ENCODE results near the gene TMEM273.

TMEM273 gene, protein sequence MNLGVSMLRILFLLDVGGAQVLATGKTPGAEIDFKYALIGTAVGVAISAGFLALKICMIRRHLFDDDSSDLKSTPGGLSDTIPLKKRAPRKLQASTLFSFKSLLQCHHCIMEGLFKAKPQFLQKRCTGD

DNA sequence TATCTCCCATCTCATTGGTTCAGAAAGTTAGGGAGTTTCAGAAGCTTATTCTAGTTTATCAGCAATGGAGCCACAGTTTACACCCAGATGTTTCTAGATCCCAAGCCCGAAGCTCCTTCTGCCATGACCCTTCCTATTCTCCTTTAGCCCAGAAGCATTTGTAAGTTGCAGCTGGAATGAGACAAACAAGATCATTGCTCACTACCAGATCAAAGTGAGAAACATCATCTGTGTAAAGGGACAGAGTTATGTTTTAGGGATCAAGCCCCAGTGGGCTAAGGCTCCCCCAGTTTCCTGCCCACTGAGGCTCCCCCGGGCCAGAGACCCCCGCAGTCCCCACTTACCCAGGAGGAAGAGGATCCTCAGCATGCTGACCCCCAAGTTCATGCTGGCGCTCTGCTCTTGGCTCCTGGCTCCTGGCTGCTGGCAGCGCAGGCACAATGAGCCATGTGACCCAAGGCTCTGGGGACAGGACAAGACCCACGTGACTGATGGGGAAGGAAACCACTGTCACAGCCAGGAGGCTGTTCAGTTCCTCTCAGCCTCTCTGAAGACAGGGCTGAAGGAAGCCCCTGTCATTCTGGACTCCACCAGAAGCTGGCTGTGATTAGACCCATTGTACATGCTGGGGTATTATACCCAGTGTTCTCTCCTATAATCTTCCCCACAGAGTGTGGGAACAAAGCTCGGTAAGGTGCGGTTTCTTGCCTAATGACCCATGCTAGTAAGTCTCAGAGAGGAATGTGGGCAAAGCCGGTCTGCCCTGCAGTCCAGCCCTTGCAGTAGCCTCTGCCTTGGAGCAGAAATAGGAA, at the start of gene TMEM273:
TSS of gene TMEM273 (minus strand) at position 442 of the 812 bp plus-strand sequence. CDS start at position 387, 55 bp downstream.
- DNase-seq, result no peak

DNA sequence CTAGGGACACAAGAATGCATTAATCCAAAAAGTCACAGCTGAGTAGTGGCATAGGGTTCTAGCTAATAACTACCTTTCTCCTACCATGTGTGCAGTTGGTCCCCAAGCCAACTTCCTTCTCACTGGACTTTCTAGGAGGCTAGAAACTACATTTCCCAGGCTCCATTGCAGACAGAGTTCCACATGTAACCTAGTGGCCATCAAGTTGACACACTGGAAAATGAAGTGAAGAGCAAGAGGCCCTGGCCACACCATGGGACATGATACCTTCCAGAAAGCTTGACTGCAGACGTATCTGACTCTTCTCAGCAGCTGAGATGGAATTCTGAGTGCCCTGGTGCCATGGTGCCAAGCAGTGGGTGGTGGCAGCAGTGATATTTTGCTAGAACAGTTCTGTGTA, 49.8 kb upstream of the TMEM273 start:
- no peak for DNase-seq

DNA sequence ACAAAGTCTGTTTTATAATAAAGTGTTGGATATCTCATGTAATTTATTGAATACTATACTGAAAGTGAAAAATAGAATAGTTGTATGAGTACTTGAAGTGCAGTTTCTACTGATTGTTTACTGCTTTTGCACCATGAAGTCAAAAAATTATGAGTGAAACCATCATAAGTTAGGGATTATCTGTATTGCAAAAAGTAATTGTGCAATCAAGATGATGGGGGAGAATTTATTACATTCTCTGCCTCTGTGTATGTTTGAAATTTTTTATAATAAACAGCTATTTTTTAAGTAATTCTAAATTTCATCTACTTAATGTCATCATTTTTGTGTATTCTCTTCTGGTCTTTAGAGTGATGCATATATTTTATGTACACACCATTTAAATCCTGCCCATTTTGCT, 47.2 kb upstream of the TMEM273 start:
- DNase-seq, result no peak

DNA sequence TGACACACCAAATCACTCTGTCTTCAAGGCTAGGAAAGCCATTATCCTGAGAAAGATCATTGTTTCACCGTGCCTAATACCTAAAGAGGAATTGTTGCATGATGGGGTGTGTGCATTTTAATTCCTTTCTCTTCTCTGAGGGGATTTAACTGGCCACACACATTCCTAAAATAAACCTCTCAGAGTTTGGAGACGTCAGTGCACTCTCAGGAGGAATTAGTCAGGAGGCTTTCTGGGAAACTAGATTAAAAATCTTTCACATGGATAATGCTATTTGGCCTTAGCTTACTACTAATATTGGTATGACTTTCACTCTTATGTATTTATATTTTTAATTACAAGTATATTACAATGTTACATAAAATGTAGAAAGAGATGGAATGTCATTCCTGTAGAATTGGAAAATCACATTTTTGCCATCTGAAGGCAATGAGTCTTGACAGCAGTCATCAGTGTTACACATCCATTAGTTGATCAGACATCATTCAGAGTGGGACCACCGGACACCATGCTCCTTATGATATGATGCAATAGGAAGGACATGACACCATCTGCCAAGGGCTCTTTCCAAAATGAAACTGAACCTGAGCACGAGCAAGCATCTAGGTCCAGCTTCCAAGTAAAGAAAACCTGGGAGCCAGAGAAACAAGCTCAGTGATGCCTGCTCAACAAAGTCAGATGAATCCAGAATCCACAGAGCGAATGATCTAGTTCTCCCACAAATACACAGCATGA, 43.1 kb upstream of the TMEM273 start:
- no peak for DNase-seq

DNA sequence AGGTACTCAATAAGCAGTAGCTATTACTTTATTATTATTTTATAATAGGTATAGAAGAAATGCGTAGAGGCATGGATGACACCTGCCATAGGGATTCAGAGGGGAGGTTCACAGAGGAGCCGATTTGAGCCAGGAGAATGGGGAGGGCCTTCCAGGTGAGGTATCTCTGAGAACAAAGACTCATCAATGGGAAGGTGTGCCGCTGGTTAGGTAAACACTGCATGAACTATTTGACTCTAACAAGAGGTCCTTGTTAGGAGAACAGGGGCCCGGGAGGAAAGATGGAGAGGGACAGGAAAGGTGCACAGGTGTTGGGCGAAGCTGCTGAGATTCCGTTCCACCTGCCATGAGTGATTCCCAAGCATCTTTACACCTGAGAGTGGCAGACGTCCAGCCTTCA, 41.8 kb upstream of the TMEM273 start:
- no peak for DNase-seq

DNA sequence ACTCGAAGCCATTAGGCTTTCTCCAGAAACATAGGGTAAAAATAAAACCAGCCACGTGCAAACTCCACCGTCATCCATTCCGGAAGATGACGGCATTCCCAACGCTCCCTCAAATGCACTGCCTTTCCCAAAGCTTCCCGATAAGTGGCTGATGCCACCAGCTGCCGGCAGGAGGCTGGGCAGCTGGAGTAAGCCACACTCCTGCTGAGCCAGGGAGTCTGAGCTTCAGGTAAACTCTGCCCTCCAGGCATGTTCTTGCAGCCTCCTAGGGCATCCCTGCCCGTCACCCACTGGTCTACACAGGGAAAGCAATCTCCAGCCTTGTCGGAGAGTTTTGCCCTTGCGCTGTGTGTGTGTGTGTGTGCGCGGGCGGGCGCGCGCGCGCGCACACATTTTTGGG, 40.5 kb upstream of the TMEM273 start:
- no peak for DNase-seq

DNA sequence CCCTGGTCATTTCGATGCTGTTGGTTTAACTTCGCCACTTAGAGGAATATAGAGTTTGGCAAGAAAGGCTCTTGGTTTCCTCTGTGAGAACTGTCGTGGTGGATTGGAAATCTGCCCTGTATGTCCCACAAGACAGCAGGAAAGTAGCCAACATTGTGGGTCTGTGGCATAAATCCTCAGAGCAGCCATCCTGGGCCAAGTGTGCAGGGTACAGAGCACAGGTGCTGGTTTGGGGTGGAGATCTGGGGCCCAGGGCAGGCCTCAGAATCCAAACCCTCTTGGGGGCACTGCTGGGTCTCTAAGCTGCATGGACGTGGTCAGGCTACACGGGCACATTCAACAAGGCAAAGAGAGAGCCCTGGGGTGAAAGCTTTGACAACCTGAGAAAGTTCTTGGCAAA, 39.2 kb upstream of the TMEM273 start:
- DNase-seq, result no peak

DNA sequence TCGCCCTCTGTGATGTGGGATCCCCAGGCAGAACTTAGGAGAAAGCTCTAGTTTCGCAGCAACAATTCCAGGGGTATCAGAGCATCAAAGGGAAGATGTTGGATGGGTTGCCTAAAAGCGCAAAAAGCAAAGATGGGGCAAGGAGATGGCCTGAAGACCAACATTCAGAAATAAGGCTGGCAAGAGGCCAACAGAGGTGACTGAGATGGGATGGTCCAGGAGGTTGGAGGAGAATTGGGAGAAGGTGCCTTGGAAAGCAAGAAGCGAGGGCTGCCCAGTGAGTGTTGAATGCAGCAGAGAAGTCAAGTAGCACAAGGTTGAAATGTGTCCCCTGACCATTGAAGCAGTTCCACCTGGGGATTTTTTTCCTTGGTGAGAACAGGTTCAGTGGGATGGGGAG, 38.4 kb upstream of the TMEM273 start:
- DNase-seq, result no peak

DNA sequence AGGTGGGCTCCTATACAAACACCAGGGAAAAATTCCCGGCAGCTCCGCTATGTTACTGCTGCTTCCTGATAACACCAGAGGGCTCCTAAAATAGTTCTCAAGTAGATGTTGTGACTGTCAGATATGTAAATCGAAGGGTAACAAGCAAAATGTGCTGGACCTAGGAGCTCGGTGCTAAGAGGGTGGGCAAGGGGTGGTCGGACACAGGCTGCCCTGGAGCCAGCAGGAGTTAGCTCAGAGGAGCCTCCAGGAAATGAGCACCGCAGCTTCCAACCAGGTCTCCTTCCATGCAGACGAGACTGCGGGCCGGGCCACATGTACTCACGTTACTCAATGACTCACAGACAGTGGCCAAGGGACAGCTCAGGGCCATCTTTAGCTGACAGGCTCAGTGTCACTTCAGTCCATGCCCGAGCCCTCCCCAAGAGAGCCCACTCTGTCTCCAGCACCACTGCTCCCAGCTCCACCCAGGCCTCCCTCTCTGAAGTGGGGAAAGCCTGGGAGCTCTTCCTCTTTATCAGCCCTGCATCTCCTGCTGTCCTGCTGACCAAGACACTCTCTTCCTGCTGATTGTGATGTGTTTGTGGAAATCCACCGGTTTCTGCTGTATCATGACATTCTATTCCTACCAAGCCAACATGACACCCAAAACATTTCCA, 37.2 kb upstream of the TMEM273 start:
- DNase-seq, result no peak

DNA sequence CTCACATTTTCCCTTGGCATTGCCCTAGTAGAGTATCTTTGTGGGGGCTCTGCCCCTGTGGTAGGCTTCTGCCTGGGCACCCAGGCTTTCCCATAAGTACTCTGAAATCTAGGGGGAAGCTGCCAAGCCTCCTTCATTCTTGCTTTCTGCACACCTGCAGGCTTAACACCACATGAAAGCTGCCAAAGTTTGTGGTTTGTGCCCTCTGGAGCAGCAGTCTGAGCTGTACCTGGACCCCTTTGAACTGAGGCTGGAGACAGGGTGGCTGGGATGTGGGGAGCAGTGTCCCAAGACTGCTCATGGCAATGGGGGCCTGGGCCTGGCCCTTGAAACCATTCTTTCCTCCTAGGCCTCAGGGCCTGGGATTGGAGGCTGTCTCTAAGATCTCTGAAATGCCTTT, 35.0 kb upstream of the TMEM273 start:
- DNase-seq, result no peak

DNA sequence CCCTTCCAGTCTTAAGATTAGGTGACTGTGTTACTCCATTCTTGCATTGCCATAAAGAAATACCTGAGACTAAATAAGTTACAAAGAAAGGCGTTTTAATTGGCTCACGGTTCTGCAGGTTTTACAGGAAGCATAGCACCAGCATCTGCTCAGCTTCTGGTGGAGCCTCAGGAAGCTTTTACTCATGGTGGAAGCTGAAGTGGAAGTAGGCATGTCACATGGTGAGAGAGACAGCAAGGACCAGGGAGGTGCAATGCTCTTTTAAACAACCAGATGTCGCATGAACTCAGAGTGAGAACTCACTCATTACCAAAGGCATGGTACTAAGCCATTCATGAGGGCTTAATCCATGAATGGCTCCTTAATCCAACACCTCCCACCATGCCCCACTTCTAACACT, 34.0 kb upstream of the TMEM273 start:
- DNase-seq, result no peak

DNA sequence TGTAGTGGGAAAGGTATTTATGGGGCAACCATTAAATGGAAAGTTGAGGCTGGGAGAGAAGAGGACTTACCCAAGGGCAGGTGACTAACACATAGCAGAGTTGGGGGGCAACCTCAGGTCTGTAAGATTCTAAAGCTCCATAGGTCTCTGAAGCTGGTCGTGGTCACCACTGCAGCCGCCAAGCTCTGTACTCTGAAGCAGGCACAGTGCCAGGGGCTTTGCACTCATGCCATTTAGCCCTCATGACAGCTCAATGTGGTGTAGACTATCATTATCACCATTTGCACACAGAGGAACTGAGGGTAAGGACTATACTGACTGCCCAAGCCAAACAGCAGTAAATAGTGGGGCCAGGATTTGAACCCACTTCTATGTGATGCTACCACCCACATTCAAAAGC, 32.5 kb upstream of the TMEM273 start:
- DNase-seq, result no peak

DNA sequence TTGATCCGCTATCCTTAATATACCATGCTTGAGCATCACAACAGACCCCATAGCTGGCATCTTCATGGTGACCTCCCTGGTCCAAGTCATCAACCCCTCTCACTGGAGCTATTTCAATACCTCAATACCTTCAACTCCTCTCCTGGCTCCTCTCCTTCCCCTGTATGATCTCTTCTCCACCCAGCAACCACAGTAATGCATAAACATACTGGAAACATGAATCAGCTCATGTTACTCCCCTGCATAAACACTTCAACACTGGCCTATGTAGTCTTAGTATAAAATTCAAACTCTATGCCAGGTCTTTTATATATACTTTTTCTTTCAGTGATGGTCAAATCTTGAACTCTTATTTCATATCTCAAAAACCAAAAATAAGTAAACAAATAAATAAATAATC, 31.8 kb upstream of the TMEM273 start:
- no peak for DNase-seq

DNA sequence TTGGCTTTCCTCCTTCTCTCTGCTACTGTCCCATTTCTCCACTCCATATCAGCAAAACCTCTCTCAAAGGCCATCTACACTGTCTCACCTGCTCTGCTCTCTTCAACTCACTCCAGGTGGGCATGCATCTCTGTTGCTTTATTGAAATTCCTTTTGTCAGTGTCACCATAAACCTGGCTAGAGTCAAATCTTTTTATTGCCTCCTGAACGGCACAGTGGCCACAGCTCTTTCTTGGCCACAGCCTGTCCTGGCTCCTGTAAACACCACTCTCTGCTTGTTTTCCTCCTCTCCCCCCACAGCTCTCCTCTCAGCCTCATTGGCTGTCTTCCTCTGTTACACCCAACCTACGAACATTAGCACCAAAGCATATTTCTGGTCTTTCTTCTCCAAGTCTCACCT, 31.1 kb upstream of the TMEM273 start:
- no peak for DNase-seq

DNA sequence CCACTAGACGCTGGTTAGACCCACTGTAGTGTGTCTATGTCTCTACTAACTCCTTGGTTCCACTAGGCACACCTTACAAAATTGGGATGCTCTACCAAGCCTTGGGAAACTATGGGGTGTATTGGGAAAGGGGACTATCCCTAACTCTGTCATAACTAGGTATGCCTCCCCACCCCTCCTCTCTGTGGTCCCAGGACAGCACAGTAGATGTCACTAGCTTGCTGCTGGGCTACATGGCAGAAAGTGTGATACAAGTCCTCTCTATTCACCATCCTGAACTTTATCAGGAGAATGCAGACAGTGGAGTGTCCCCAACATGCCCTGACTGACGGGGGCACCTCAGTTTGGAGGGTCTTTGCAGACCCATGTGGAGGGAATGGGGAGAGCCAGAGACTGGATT, 30.3 kb upstream of the TMEM273 start:
- DNase-seq, result no peak

DNA sequence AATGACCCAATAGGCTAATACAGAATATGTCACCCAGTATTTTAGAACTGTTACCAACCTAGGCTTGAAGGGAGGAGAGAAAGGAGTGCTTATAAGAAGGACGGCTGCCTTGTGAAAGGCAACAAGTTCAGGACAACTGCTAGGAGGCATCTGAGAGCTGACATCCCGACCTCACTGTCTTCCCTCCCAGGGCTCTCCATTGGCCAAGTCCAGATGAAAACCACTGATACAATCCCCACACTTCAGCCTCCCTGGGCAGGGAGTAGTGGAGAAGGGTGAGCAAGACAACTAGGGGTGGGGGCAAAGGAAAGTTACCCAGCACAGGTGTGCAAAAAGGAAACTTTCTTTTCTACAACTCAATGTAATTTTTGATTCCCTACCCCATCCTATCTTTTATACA, 29.5 kb upstream of the TMEM273 start:
- DNase-seq, result no peak

DNA sequence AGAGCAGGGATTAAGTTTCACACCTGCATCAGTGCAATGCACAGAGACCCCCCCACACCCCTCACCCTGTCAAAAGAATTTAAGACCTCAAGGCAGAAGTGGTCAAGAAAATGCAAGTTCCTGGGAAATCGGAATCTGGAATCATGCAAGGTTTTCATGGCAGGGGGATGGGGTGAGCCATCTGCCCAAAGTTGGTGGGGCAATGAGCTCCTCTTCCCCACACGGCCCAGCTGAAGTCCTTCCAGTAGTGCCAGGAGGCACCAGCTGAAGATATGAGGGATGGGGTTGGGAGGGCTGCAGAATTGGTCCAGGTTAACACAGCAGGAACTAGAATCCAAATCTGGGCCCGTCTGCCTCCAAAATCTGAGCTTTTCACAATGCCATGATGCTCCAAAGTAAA, 25.0 kb upstream of the TMEM273 start:
- no peak for DNase-seq

DNA sequence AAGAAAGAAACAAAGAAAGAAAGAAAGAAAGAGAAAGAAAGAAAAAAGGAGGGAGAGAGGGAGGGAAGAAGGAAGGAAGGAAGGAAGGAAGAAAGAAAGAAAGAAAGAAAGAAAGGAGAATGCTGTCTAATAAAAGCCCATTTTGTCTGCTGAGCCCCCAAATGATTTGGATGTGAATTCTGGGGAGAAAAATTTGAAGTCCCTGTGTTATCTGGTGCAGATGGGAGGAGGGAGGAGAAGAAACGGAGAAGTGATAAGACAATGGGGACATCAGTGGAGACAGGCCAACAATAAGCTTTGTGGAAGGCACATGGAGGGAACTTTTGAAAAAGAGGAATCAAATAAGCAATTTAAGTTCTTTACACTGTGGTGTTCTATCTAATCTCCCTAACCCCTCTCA, 24.6 kb upstream of the TMEM273 start:
- DNase-seq, result no peak

DNA sequence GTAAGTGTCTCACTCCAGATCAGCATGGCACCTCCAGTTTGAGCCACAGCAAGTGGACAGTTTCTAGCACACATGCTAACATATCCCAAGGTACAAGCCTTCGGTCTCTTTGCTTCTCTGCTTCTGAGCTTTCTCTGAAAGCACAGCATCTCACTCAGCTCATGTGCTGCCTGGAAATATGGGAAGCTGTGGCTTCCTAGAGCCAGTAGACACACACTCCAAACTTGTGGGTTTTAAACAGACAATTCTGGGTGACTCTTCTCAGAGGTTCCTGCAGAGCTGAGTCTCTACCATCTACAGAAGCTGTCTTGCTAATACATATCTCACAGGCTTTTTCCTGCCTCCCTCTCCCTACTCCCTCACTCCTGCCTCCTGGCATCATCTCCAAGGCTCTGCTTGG, 23.9 kb upstream of the TMEM273 start:
- DNase-seq, result no peak

DNA sequence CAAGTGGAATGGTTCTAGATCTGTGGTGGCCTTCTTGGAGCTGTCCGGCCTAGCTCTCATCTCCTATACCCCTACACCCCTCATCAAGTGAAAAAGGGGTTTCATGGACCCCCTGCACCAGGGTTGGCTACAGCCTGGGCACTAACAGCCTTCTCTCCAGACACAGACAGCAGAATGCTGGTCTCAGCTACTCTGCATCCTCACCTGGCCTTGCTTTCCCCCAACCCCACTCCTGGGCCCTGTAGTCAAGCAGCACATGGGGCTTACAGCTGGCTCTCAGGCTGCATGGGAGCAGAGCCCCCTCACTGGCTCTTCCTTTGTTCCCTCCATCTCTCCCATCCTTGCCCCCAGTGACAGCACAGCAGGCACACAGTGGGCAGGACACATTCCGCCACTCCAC, 20.8 kb upstream of the TMEM273 start:
- no peak for DNase-seq

DNA sequence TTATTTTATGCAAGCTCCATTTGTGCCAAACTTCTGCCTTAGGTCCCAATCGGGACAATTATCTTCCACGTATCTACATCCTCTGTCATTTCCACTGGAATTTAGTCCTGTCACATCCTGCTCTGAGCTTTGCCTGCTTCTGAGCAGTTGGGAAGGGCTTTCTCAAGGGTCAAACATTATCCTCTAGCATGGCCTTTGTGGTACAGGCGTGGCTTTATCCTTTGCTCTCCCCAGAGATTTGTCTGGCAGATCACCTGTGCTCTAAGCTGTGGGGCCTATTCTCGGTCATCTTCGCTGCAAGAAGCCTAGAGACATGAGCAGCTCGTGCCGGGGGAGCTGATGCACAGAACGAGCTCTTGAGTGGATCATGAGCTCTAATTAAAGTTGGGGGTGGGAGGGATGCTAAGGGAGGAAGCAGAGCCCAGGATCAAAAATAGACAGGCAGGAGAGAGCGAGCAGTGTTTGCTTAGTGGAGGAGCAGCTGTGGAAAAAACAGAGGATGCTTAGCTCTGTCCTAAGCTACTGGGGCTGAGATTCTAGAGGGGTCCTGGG, 19.8 kb upstream of the TMEM273 start:
- no peak for DNase-seq

DNA sequence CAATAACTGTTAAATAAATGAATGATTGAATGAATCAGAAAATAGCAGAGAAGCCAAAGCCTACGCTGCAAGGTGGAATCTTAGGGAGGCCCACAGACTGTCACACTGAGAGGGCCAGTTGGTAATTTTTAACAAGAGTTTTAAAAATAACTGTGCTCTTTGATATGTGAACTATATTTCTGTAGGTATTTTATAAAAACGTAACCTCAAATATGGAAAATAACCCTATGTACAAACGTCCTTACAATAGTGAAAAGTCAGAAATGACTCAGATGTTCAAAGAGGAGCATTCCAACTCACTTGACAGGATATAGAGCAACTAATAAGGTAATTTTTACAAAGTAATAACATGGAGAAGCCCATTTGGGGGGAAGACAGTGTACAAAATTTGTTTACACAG, 18.9 kb upstream of the TMEM273 start:
- no peak for DNase-seq

DNA sequence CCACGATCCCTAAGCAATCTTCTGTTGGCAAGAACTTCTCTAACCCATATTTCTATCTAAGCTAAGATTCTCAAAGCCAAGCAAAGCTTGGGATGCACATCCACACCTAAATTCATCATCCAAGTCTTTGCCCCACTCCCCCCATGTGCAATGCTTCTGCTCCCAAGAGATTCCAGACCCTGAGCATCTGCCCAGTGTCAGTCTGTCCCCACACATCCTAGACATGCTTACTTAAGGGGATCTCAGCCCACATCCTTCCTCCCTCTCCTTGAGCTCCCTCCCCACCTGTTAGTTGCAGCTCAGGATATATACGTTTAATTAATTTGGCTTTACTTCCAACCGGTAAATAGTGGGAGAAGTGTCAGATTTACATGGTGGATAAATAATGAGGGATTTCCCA, 17.0 kb upstream of the TMEM273 start:
- DNase-seq, result no peak

DNA sequence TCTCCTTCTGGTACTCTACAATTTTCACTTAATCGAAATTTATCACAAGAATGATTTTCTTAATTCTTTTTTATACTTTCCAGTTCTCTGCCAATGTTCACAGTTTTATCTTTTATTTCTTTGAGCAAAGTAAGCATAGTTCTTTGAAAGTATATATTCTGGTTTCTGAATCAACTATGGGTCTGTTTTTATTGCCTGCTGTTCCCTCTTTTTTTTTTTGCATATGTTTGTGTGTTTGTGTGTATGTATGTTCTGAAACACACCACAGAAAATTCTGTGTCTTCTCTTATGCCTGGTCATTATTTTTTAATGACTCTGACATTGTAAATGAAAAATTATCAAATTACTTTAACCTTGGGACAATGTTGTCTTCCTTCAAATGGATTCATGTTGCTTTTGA, 15.9 kb upstream of the TMEM273 start:
- no peak for DNase-seq
